GM20000 (cell line): ENCODE results near the gene NFKBIZ.

Experiments used
- DNase-seq: peaks from one replicate; pipeline ENCODE4 v3.0.0; 2012; ENCODE audit warnings: low spot score
- TF ChIP-seq, protein P1 (sequence below): IDR thresholded peaks from 2 replicates; pipeline ENCODE4 v1.5.1; 2012; ENCODE audit warnings: mild to moderate bottlenecking, control low read depth; ENCODE audit errors: extremely low read depth, missing control alignments

NFKBIZ gene

DNA sequence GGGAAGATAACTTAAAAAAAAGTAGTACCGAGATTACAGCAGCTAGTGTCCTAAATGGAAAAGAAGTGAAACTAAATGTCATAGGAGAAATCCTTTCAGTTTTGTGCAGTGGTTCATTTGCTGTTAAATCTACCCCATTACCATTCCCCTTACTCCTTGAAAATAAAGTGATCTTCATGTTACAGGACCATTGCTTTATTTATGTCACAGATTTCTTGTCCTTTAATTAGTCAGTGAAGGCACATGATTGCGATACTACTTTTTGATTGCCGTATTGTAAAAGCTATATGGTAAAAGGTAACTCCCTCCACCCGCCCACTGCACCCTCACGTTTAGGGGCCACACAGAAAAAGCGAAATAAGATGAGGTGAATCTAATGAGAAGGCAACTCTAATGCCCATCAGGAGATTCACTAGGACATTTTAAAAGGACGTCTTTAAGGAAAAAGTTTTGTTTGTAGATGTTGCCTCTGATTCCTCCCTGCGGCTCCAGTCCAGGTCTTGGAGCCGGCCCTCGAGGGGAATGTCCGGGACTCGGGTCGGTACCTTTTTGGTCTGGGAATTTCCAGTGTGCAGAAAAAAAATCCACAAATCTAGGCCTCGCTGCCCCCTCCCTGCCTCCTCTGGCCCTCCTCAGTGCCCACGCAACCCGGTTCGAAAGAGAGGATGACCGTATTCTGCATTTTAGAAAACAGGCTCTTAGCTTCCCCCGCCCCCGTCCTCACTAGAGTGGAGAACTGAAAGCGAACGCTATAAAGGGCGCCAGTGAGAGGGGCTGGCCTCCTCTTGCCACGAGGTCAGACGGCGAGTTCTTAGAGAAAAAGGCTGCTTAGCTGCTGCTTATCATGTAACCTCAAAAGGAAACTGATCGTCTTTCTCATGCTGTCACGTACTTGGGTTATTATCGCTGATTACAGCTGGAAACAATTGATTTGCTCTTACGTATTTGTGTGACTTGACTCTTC is 21.8 kb upstream of the NFKBIZ start:
- TF ChIP-seq, protein P1, sequence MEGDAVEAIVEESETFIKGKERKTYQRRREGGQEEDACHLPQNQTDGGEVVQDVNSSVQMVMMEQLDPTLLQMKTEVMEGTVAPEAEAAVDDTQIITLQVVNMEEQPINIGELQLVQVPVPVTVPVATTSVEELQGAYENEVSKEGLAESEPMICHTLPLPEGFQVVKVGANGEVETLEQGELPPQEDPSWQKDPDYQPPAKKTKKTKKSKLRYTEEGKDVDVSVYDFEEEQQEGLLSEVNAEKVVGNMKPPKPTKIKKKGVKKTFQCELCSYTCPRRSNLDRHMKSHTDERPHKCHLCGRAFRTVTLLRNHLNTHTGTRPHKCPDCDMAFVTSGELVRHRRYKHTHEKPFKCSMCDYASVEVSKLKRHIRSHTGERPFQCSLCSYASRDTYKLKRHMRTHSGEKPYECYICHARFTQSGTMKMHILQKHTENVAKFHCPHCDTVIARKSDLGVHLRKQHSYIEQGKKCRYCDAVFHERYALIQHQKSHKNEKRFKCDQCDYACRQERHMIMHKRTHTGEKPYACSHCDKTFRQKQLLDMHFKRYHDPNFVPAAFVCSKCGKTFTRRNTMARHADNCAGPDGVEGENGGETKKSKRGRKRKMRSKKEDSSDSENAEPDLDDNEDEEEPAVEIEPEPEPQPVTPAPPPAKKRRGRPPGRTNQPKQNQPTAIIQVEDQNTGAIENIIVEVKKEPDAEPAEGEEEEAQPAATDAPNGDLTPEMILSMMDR, result no peak
- DNase-seq, result peak; percentile 74

DNA sequence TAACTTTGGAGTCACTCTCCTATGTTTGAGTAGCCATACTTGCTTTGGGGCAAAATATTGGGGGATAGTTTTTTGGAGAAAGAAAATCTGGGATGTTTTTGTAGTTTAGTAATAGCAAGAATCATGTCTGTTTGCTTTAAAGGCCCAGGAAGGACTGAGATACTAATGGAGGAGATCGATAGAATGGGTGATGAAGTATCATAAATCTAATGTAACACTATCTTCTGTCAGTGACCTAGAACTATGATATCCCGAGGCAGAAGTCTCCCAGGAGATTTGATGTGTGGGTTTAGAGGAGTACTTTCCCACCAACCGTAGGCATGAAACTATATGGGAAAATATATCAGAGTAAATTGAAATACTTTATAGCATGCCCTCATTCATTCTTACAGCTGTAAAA is 21.0 kb upstream of the NFKBIZ start:
- no peak for DNase-seq
- TF ChIP-seq, protein P1, result no peak

DNA sequence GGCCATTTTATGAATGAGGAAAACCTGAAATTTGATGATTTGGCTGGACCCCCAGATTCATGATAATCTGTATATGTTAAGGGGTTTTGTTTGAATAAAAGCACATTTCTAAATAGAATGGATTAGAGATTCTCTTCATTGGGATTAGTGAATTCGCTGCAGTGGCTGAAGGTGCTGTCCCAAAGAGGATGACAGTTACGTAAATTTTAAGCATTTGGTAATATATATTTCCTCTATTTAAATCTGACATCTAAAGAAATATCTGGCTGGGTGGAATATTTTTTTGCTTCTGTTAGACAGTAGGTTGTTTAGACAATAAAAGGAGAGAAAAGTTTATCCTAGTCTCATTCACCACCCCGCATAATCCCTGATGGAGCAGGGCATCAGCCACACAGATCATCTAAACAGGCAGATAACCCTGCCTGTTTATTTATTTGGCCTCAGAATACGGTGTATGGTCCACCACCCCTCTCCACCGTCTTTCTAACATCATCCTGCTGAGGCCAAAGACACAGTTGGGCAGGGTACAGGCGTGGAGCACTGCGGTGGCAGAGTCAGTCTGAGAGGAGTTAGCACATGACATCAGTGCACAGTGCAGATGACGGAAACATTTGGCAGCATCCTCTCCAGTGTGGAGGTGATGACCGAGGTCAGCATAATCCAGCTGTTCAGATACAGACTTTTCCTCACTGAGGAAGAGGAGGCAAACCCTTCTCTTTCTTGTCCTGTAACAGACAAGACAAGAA is 20.4 kb upstream of the NFKBIZ start:
- no peak for DNase-seq
- TF ChIP-seq, protein P1, result no peak

DNA sequence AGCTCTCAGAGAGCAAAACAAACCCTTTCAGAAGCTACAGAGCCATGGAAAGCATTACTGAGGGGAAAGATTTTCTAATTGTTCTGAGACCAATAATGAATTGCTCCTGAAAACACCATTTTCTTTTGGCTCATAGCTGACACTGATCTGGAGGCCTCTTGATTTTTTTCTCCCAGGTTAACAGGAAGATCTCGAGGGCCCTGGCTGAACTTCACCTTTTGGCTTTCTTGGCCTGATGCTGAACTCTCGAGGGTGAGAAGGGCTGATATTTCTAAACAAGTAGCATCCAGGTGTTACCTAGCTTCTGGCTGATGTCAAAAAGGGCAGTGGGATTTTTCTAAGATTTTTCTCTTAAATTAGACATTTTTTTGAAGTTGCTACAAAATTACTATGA is 19.9 kb upstream of the NFKBIZ start:
- TF ChIP-seq, protein P1, result no peak
- no peak for DNase-seq

DNA sequence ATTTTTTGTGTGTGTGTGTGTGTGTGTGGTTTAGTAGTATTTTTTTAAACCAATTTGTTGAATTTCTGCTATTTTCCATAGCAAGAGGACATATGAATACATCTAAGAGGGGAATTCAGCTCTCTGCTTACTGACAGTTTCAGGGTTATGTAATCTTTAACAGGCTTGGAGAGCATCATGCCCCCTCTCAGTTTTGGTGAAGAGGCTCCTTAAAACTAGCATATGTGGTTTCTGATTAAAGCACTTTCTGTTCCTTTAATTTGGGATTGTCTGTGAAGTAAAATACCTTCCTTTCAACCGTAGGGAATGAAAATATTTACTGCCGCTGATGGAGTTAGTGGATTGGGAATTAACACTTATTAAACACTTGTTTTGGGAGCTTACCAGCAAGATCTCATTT is 19.4 kb upstream of the NFKBIZ start:
- TF ChIP-seq, protein P1, result no peak
- DNase-seq, result no peak

DNA sequence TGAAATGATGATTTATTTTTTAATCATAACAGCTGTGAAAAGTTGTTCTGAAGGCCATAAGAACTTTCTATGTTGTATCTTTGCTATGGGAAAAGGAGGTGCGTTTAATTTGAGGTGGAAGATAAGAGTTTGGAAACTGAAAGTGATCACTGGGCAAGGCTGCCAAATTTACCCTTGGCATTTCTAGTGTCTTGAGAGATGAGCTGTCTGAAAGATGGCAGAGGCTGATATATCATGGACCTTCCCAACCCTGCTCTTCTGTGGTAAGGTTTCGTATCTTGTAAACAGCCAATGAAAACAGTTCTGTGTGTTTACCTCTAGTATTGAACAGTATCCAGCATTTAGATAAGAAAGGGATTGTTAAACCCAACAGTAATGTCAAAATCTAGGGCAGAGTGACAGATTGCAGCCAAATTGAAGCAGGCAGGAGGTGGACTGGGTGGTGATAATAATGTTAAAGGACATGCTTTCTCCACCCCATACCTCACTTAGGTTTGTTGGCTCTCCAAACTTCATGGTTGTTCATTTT is 15.8 kb upstream of the NFKBIZ start:
- DNase-seq, result no peak
- TF ChIP-seq, protein P1, result no peak

DNA sequence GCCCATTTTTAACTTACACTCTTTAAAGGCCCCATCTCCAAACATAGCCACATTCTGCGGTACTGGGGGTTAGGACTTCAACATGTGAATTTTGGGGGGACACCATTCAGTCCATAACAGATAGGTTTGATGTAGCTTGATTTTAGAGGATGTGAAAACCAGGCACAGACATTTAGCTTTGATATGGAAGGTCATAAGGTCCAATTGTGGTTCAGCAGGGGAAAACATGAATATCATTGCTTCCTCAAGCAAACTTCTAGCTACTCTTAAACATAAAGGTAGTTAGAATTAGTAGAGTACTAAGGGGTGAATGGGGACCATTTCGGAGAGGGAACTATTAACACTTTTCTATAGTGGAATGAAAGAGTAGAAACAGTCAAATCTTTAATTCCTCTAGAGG is 13.6 kb upstream of the NFKBIZ start:
- TF ChIP-seq, protein P1, result no peak
- DNase-seq, result no peak
